Measurements from ENCODE around the gene SPSB3.

The SPSB3 gene

GRCh38 chr16:1788095-1788707 is 5.8 kb upstream of the SPSB3 start:
- no peak for DNase-seq

- no peak for DNase-seq
Observed at GRCh38 chr16:1787322-1788094, 5.1 kb upstream of the SPSB3 start.

- DNase-seq: no peak
Observed at GRCh38 chr16:1787056-1787321, 4.6 kb upstream of the SPSB3 start.

GRCh38 chr16:1786242-1787055 is 4.1 kb upstream of the SPSB3 start:
- DNase-seq: no peak

GRCh38 chr16:1785846-1786170 is 3.4 kb upstream of the SPSB3 start:
- no peak for DNase-seq

GRCh38 chr16:1784977-1785845 is 2.8 kb upstream of the SPSB3 start:
- DNase-seq: no peak

GRCh38 chr16:1781758-1782407 is 488 bp downstream of the SPSB3 start:
- no peak for DNase-seq

GRCh38 chr16:1781254-1781653 is 1.1 kb downstream of the SPSB3 start:
- DNase-seq: no peak

GRCh38 chr16:1780677-1781072 is 1.7 kb downstream of the SPSB3 start:
- no peak for DNase-seq

- no peak for DNase-seq
Observed at GRCh38 chr16:1779741-1780676, 2.4 kb downstream of the SPSB3 start.

- no peak for DNase-seq
Observed at GRCh38 chr16:1779234-1779701, 3.1 kb downstream of the SPSB3 start.

GRCh38 chr16:1778200-1779179 is 3.9 kb downstream of the SPSB3 start:
- DNase-seq: no peak

- DNase-seq: no peak
Observed at GRCh38 chr16:1777375-1778199, 4.8 kb downstream of the SPSB3 start.

- no peak for DNase-seq
Observed at GRCh38 chr16:1776991-1777374, 5.4 kb downstream of the SPSB3 start.

- no peak for DNase-seq
Observed at GRCh38 chr16:1776672-1776955, 5.8 kb downstream of the SPSB3 start.

GRCh38 chr16:1775846-1776671 is 6.3 kb downstream of the SPSB3 start:
- no peak for DNase-seq

GRCh38 chr16:1775006-1775845 is 7.1 kb downstream of the SPSB3 start:
- DNase-seq: no peak

GRCh38 chr16:1774448-1774780 is 8.0 kb downstream of the SPSB3 start:
- DNase-seq: no peak
